CD8-positive, alpha-beta memory T cell (primary cell): ENCODE measurements around the gene RPGR. TPM values are rescaled to one million over a fixed set of nuclear protein-coding genes. Genes with fewer than 3 reads are reported as not detected.

Experiments used
- CTCF ChIA-PET: fragments of 350-600 bp; sonication (Branson Sonifier 250); formaldehyde crosslinking; loops from one replicate; lab custom pipeline; 2021; ENCODE audit warnings: antibody characterized with exemption; lab: Charles Lee
- POLR2A ChIA-PET: fragments of 350-600 bp; sonication (Branson Sonifier 250); formaldehyde crosslinking; loops from one replicate; lab custom pipeline; 2021; ENCODE audit warnings: antibody characterized with exemption; lab: Charles Lee
- DNase-seq, 5 donors: peaks; one replicate each; pipeline versions ENCODE4 v3.0.0 to v3.0.0-alpha.2; 2020 to 2022; ENCODE audit warnings: mixed read lengths in 1 of 5
- H3K27ac ChIP-seq: one replicate; pipeline ENCODE4 v1.7.0; 2013; ENCODE audit warnings: low read depth, mild to moderate bottlenecking, low read length, moderate library complexity
- H3K27me3 ChIP-seq: 2 replicates; pipeline ENCODE4 v1.7.0; 2013; ENCODE audit warnings: low read length, mild to moderate bottlenecking; ENCODE audit not compliant: insufficient read depth, poor library complexity, severe bottlenecking
- H3K36me3 ChIP-seq: 2 replicates; pipeline ENCODE4 v1.7.0; 2013; ENCODE audit warnings: mild to moderate bottlenecking, low read length, moderate library complexity; ENCODE audit not compliant: insufficient read depth
- H3K4me1 ChIP-seq: 2 replicates; pipeline ENCODE4 v1.7.0; 2013; ENCODE audit warnings: mild to moderate bottlenecking, low read length, moderate library complexity; ENCODE audit not compliant: insufficient read depth
- H3K4me3 ChIP-seq: 2 replicates; pipeline ENCODE4 v1.7.0; 2013; ENCODE audit warnings: mild to moderate bottlenecking, low read length
- H3K9me3 ChIP-seq: 2 replicates; pipeline ENCODE4 v1.7.0; 2013; ENCODE audit warnings: mild to moderate bottlenecking, low read length
- H3K27ac Mint-ChIP-seq, 8 donors: one replicate each; pipeline ENCODE4 v1.8.0; 2020 to 2021; ENCODE audit warnings: mixed read lengths in 8 of 8, mild to moderate bottlenecking in 6 of 8, inconsistent platforms in 3 of 8, moderate library complexity in 3 of 8
- H3K27me3 Mint-ChIP-seq, 2 donors: one replicate each; pipeline ENCODE4 v1.8.0; 2020 to 2021; ENCODE audit warnings: mixed read lengths in 2 of 2, mild to moderate bottlenecking in 1 of 2, moderate library complexity in 1 of 2
- H3K36me3 Mint-ChIP-seq, 3 donors: one replicate each; pipeline ENCODE4 v1.8.0; 2020 to 2021; ENCODE audit warnings: mixed read lengths in 3 of 3, inconsistent platforms in 1 of 3, mild to moderate bottlenecking in 1 of 3
- H3K4me1 Mint-ChIP-seq, 3 donors: one replicate each; pipeline ENCODE4 v1.8.0; 2020 to 2021; ENCODE audit warnings: mixed read lengths in 3 of 3, inconsistent platforms in 1 of 3, mild to moderate bottlenecking in 1 of 3
- H3K4me3 Mint-ChIP-seq, 7 donors: one replicate each; pipeline ENCODE4 v1.8.0; 2020 to 2021; ENCODE audit warnings: mixed read lengths in 7 of 7, mild to moderate bottlenecking in 6 of 7, moderate library complexity in 4 of 7, inconsistent platforms in 2 of 7
- H3K9me3 Mint-ChIP-seq, 5 donors: one replicate each; pipeline ENCODE4 v1.8.0; 2020 to 2022; ENCODE audit warnings: mixed read lengths in 5 of 5, mild to moderate bottlenecking in 3 of 5, moderate library complexity in 2 of 5, inconsistent platforms in 1 of 5
- polyA plus RNA-seq: library from polyadenylated mRNA; unstranded; fragments of 300-500 nt; fragmentation: Illumina TruSeq; gene quantifications from one replicate; pipeline ENCODE4 v1.2.3, GENCODE V29; 2021
- total RNA-seq, 2 experiments: library from RNA; stranded (reverse); gene quantifications; one replicate each; pipeline ENCODE4 v1.2.3, GENCODE V29; 2021

RPGR gene
- total and polyA plus RNA-seq, 3 experiments from 2014 or later, result 7.1 to 11.1 (median 8.5) TPM

- Mint-ChIP-seq H3K27ac (peak within 1 kb of the TSS in 1 of 8 donors; percentile 14), H3K9me3 (no peaks in the 10 kb centered on the region)
- H3K4me3 ChIP-seq, result no peak within 1 kb of the TSS
Measured at GRCh38 chrX:38220415-38221390, 106.6 kb downstream of the RPGR start, which contains the start of gene SRPX. Gene SRPX, minus strand, starts transcription at chrX:38220871. Its CDS starts 79 bp downstream, at chrX:38220792.

GRCh38 chrX:38220024-38220414, 107.3 kb downstream of the RPGR start:
- H3K4me1 Mint-ChIP-seq, result peaks cover 0 to 11% (median 10%) of the 10 kb centered on the region in 3 donors
- Histone ChIP-seq H3K27me3 (no peaks in the 10 kb centered on the region), H3K9me3 (no peaks in the 10 kb centered on the region), H3K4me1 (no peaks in the 10 kb centered on the region), H3K36me3 (no peaks in the 10 kb centered on the region), H3K4me3 (no peak overlapping the region), H3K27ac (no peak overlapping the region)
- H3K27me3 Mint-ChIP-seq, result peaks cover 17 to 31% of the 10 kb centered on the region in 2 donors
- peak overlapping the region in 2 of 7 donors; percentile 5 to 22 for H3K4me3 Mint-ChIP-seq
- CTCF ChIA-PET, result no interaction called here
- H3K27ac Mint-ChIP-seq, result no peak overlapping the region
- H3K36me3 Mint-ChIP-seq, result no peaks in the 10 kb centered on the region
- POLR2A ChIA-PET, result no interaction called here
- DNase-seq, result no peak
- no peaks in the 10 kb centered on the region for H3K9me3 Mint-ChIP-seq

More at GRCh38 chrX:38220415-38221390, 106.6 kb downstream of the RPGR start, which contains the start of gene SRPX:
- H3K9me3 ChIP-seq, result no peaks in the 10 kb centered on the region
- peaks cover 20 to 35% of the 10 kb centered on the region in 2 donors for H3K27me3 Mint-ChIP-seq
- H3K4me1 ChIP-seq, result no peaks in the 10 kb centered on the region
- ChIA-PET CTCF (no interaction called here), POLR2A (no interaction called here)
- no peak for DNase-seq
- no peaks in the 10 kb centered on the region for H3K27me3 ChIP-seq
- peaks cover 0 to 11% (median 10%) of the 10 kb centered on the region in 3 donors for H3K4me1 Mint-ChIP-seq
- no peaks in the 10 kb centered on the region for H3K36me3 Mint-ChIP-seq
- H3K36me3 ChIP-seq, result no peaks in the 10 kb centered on the region
- H3K4me3 Mint-ChIP-seq, result peak within 1 kb of the TSS in 5 of 7 donors; percentile 5 to 48 (median 23)
- no peak within 1 kb of the TSS for H3K27ac ChIP-seq

Other genes with a start within 250 kb of the RPGR start
- not detected for gene SRPX, start 106.6 kb downstream of the RPGR start, total RNA-seq
- gene SRPX, start 106.6 kb downstream of the RPGR start, polyA plus RNA-seq, result 0.18 TPM
- under 1 TPM in 1 of 2 experiments, not detected in 1; 0.15 TPM for gene OTC, start 25.1 kb upstream of the RPGR start, total RNA-seq
- not detected for gene OTC, start 25.1 kb upstream of the RPGR start, polyA plus RNA-seq
- under 1 TPM in 1 of 2 experiments, not detected in 1; 0.18 TPM for gene TSPAN7, start 234.0 kb upstream of the RPGR start, total RNA-seq
- gene TSPAN7, start 234.0 kb upstream of the RPGR start, polyA plus RNA-seq, result 0.22 TPM